ENCODE data around the gene HBG1. TPM values are rescaled to one million over a fixed set of nuclear protein-coding genes. Genes with fewer than 3 reads are reported as not detected.

Gene HBG1
- total RNA-seq, 3 donors from 2014 or later (not counting 1 experiment from before 2014, with no cell fraction given) = not detected

GRCh38 chr11:5231111-5231510 lies 18.5 kb downstream of the HBG1 start:
- Histone ChIP-seq H3K4me1 (ENCODE audit: control insufficient read depth, insufficient read depth, low read length) (no peaks in the 10 kb centered on the region), H3K9me3 (ENCODE audit: control insufficient read depth, insufficient read depth, low read length) (no peaks in the 10 kb centered on the region), H3K27ac (ENCODE audit: low read length) (no peak overlapping the region), H3K27me3 (ENCODE audit: control insufficient read depth, insufficient read depth, low read length) (no peaks in the 10 kb centered on the region), H3K36me3 (ENCODE audit: control insufficient read depth, insufficient read depth, low read length) (no peaks in the 10 kb centered on the region), H3K4me3 (ENCODE audit: low read length) (no peak overlapping the region)
- Mint-ChIP-seq H3K27ac (no peak overlapping the region), H3K9me3 (peaks cover 0 to 2% of the 10 kb centered on the region in 2 donors), H3K4me1 (no peaks in the 10 kb centered on the region), H3K27me3 (ENCODE audit: low read depth in 2 of 2) (peaks cover 4 to 5% of the 10 kb centered on the region in 2 donors), H3K4me3 (no peak overlapping the region), H3K36me3 (no peaks in the 10 kb centered on the region)
- DNase-seq (no peak), ATAC-seq (no peak)
- WGBS (ENCODE audit: insufficient coverage) = 62% methylated on average over 2 of the region's 2 CpGs
- TF ChIP-seq CTCF (IDR thresholded peaks at IDR 0.05) = no peak
- intact Hi-C loops (cut with micrococcal nuclease) = no loop called here

- Mint-ChIP-seq H3K36me3 (no peaks in the 10 kb centered on the region), H3K4me3 (no peak overlapping the region), H3K4me1 (no peaks in the 10 kb centered on the region), H3K27ac (no peak overlapping the region), H3K27me3 (ENCODE audit: low read depth in 2 of 2) (peaks cover 0 to 2% of the 10 kb centered on the region in 2 donors), H3K9me3 (peaks cover 0 to 2% of the 10 kb centered on the region in 2 donors)
- intact Hi-C loops (cut with micrococcal nuclease) = no loop called here
- H3K4me1 ChIP-seq (ENCODE audit: control insufficient read depth, insufficient read depth, low read length) = no peaks in the 10 kb centered on the region
- H3K9me3 ChIP-seq (ENCODE audit: control insufficient read depth, insufficient read depth, low read length) = no peaks in the 10 kb centered on the region
- no peaks in the 10 kb centered on the region for H3K27me3 ChIP-seq (ENCODE audit: control insufficient read depth, insufficient read depth, low read length)
- WGBS (ENCODE audit: insufficient coverage) = 100% methylated on average over 1 of the region's 1 CpG
- no peaks in the 10 kb centered on the region for H3K36me3 ChIP-seq (ENCODE audit: control insufficient read depth, insufficient read depth, low read length)
- TF ChIP-seq CTCF (IDR thresholded peaks at IDR 0.05) = no peak
- no peak overlapping the region for H3K27ac ChIP-seq (ENCODE audit: low read length)
- DNase-seq = no peak
- no peak for ATAC-seq
- H3K4me3 ChIP-seq (ENCODE audit: low read length) = no peak overlapping the region
Observed at GRCh38 chr11:5230266-5230665, 19.4 kb downstream of the HBG1 start.

GRCh38 chr11:5229796-5230195 lies 19.9 kb downstream of the HBG1 start:
- H3K9me3 ChIP-seq (ENCODE audit: control insufficient read depth, insufficient read depth, low read length) = no peaks in the 10 kb centered on the region
- H3K27ac Mint-ChIP-seq = no peak overlapping the region
- WGBS (ENCODE audit: insufficient coverage) = 100% methylated on average over 1 of the region's 2 CpGs
- DNase-seq = no peak
- H3K27ac ChIP-seq (ENCODE audit: low read length) = no peak overlapping the region
- ATAC-seq = no peak
- H3K27me3 ChIP-seq (ENCODE audit: control insufficient read depth, insufficient read depth, low read length) = no peaks in the 10 kb centered on the region
- intact Hi-C loops (cut with micrococcal nuclease) = no loop called here
- no peaks in the 10 kb centered on the region for H3K4me1 Mint-ChIP-seq
- no peak overlapping the region for H3K4me3 Mint-ChIP-seq
- no peak for TF ChIP-seq CTCF (IDR thresholded peaks at IDR 0.05)
- H3K27me3 Mint-ChIP-seq (ENCODE audit: low read depth in 2 of 2) = no peaks in the 10 kb centered on the region
- no peaks in the 10 kb centered on the region for H3K4me1 ChIP-seq (ENCODE audit: control insufficient read depth, insufficient read depth, low read length)
- no peak overlapping the region for H3K4me3 ChIP-seq (ENCODE audit: low read length)
- H3K36me3 Mint-ChIP-seq = no peaks in the 10 kb centered on the region
- no peaks in the 10 kb centered on the region for H3K36me3 ChIP-seq (ENCODE audit: control insufficient read depth, insufficient read depth, low read length)
- no peaks in the 10 kb centered on the region for H3K9me3 Mint-ChIP-seq

- intact Hi-C loops (cut with micrococcal nuclease) = no loop called here
- Histone ChIP-seq H3K4me1 (ENCODE audit: control insufficient read depth, insufficient read depth, low read length) (no peaks in the 10 kb centered on the region), H3K27ac (ENCODE audit: low read length) (no peak overlapping the region), H3K4me3 (ENCODE audit: low read length) (no peak overlapping the region), H3K36me3 (ENCODE audit: control insufficient read depth, insufficient read depth, low read length) (no peaks in the 10 kb centered on the region), H3K9me3 (ENCODE audit: control insufficient read depth, insufficient read depth, low read length) (no peaks in the 10 kb centered on the region), H3K27me3 (ENCODE audit: control insufficient read depth, insufficient read depth, low read length) (no peaks in the 10 kb centered on the region)
- no peaks in the 10 kb centered on the region for H3K4me1 Mint-ChIP-seq
- DNase-seq = no peak
- ATAC-seq = no peak
- 86% methylated on average over 1 of the region's 1 CpG for WGBS (ENCODE audit: insufficient coverage)
- TF ChIP-seq CTCF (IDR thresholded peaks at IDR 0.05) = no peak
- no peak overlapping the region for H3K27ac Mint-ChIP-seq
- no peaks in the 10 kb centered on the region for H3K36me3 Mint-ChIP-seq
- H3K27me3 Mint-ChIP-seq (ENCODE audit: low read depth in 2 of 2) = no peaks in the 10 kb centered on the region
- no peak overlapping the region for H3K4me3 Mint-ChIP-seq
- H3K9me3 Mint-ChIP-seq = no peaks in the 10 kb centered on the region
Observed at GRCh38 chr11:5229356-5229755, 20.3 kb downstream of the HBG1 start.
